Transverse colon (tissue), 3 donors: Measurements from ENCODE around the gene MAGI2.

Experiments used
- POLR2A ChIP-seq: fragments of 450-650 bp; IDR thresholded peaks from one replicate; pipeline ENCODE4 v1.6.1; 2016; ENCODE audit warnings: antibody characterized with exemption, mild to moderate bottlenecking, moderate library complexity
- POLR2AphosphoS5 ChIP-seq, 3 donors: sonication (generic); formaldehyde crosslinking; IDR thresholded peaks; one replicate each; pipeline ENCODE4 v1.6.1; 2016; ENCODE audit warnings: antibody characterized with exemption in 3 of 3

DNA sequence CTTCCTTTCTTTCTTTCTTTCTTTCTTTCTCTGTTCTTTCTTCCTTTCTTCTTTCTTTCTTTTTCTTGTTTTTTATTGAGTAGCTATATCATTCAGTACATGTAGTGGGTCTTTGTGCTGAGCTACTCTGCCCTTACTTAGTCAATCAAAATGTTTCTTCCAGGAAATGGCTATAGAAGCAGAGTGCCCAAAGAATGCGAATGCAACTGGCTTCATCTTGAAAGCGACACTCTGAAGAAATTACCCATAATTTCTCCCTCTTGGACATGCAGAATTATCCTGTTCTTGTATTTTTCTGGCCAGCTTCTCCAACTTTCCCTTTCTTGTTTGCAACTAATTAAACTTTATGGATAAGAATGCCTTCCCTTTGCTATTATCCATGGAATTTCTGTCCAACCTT, 441.5 kb downstream of the MAGI2 start:
- TF ChIP-seq POLR2AphosphoS5 (IDR thresholded peaks at IDR 0.05) (no peak), POLR2A (no peak)
